Suprapubic skin (tissue), 4 donors: Measurements from ENCODE around the gene AGAP1. TPM values are rescaled to one million over a fixed set of nuclear protein-coding genes. Genes with fewer than 3 reads are reported as not detected.

ENCODE experiments used
- DNase-seq, 2 donors: peaks; one replicate each; pipeline ENCODE4 v3.0.0-alpha.2; 2019; ENCODE audit warnings: low spot score in 2 of 2
- H3K27ac ChIP-seq: fragments of 200-600 bp; sonication (generic); one replicate; pipeline ENCODE4 v1.5.1; 2019
- H3K27me3 ChIP-seq: fragments of 200-600 bp; sonication (generic); one replicate; pipeline ENCODE4 v1.5.1; 2019
- H3K36me3 ChIP-seq: fragments of 200-600 bp; sonication (generic); one replicate; pipeline ENCODE4 v1.5.1; 2019
- H3K4me1 ChIP-seq: fragments of 200-600 bp; sonication (generic); one replicate; pipeline ENCODE4 v1.5.1; 2019
- H3K4me3 ChIP-seq: fragments of 200-600 bp; sonication (generic); one replicate; pipeline ENCODE4 v1.5.1; 2019; ENCODE audit warnings: mild to moderate bottlenecking
- H3K9me3 ChIP-seq: fragments of 200-600 bp; sonication (generic); one replicate; pipeline ENCODE4 v1.5.1; 2019
- CTCF ChIP-seq, 2 donors: fragments of 200-600 bp in 1 of 2; fragments of 450-650 bp in 1 of 2; sonication (generic) in 1 of 2; IDR thresholded peaks; one replicate each; pipeline ENCODE4 v1.5.1; 2016 to 2019; ENCODE audit warnings: antibody characterized with exemption in 2 of 2, mild to moderate bottlenecking in 1 of 2, moderate library complexity in 1 of 2
- EP300 ChIP-seq: sonication (generic); formaldehyde crosslinking; IDR thresholded peaks from one replicate; pipeline ENCODE4 v1.6.1; 2017; ENCODE audit warnings: antibody characterized with exemption
- POLR2A ChIP-seq, 2 donors: fragments of 450-650 bp; IDR thresholded peaks; one replicate each; pipeline ENCODE4 v1.6.1; 2017; ENCODE audit warnings: antibody characterized with exemption in 2 of 2, mild to moderate bottlenecking in 2 of 2, moderate library complexity in 2 of 2
- POLR2AphosphoS5 ChIP-seq, 3 donors: sonication (generic); formaldehyde crosslinking; IDR thresholded peaks; one replicate each; pipeline ENCODE4 v1.6.1; 2017; ENCODE audit warnings: antibody characterized with exemption in 3 of 3
- WGBS: methylation state at CpG from one replicate; pipeline ENCODE4 v1.1.5; 2018; 5-methylcytosine and 5-hydroxymethylcytosine counted together
- total RNA-seq, 4 donors: library from RNA; depleted of rRNA; stranded (reverse); fragments of >200 nt; gene quantifications; one replicate each; pipeline ENCODE4 v1.1.0, GENCODE V29; 2016

Gene AGAP1
- total RNA-seq, 4 donors from 2014 or later, result 14.1 to 30.7 (median 19.4) TPM

- Histone ChIP-seq H3K4me1 (no peaks in the 10 kb centered on the region), H3K9me3 (no peaks in the 10 kb centered on the region), H3K36me3 (no peaks in the 10 kb centered on the region), H3K27me3 (no peaks in the 10 kb centered on the region), H3K4me3 (no peak overlapping the region), H3K27ac (no peak overlapping the region)
- WGBS, result 94% methylated on average over 1 of the region's 1 CpG
- no peak for TF ChIP-seq CTCF (IDR thresholded peaks at IDR 0.05)
- no peak for TF ChIP-seq EP300
- no peak for TF ChIP-seq POLR2A (IDR thresholded peaks at IDR 0.05)
- TF ChIP-seq POLR2AphosphoS5 (IDR thresholded peaks at IDR 0.05), result no peak
- no peak for DNase-seq
Observed at GRCh38 chr2:235486729-235487128, 7.1 kb upstream of the AGAP1 start.

GRCh38 chr2:235489897-235490296 is 3.9 kb upstream of the AGAP1 start:
- H3K27ac ChIP-seq, result no peak overlapping the region
- H3K36me3 ChIP-seq, result no peaks in the 10 kb centered on the region
- no peaks in the 10 kb centered on the region for H3K27me3 ChIP-seq
- H3K4me1 ChIP-seq, result peaks cover 10% of the 10 kb centered on the region
- no peak for DNase-seq
- TF ChIP-seq POLR2AphosphoS5 (IDR thresholded peaks at IDR 0.05) (no peak), POLR2A (IDR thresholded peaks at IDR 0.05) (no peak), CTCF (IDR thresholded peaks at IDR 0.05) (no peak), EP300 (no peak)
- H3K9me3 ChIP-seq, result no peaks in the 10 kb centered on the region
- H3K4me3 ChIP-seq, result no peak overlapping the region
- WGBS, result 92% methylated on average over 2 of the region's 2 CpGs

GRCh38 chr2:235492850-235493344 is 946 bp upstream of the AGAP1 start:
- Histone ChIP-seq H3K27ac (no peak overlapping the region), H3K4me1 (peaks cover 31% of the 10 kb centered on the region), H3K4me3 (peak overlapping the region; percentile 61), H3K36me3 (no peaks in the 10 kb centered on the region), H3K9me3 (no peaks in the 10 kb centered on the region), H3K27me3 (no peaks in the 10 kb centered on the region)
- peak in 1 of 2 donors; percentile 68 for DNase-seq
- no peak for TF ChIP-seq POLR2A (IDR thresholded peaks at IDR 0.05)
- TF ChIP-seq EP300, result no peak
- no peak for TF ChIP-seq POLR2AphosphoS5 (IDR thresholded peaks at IDR 0.05)
- TF ChIP-seq CTCF (IDR thresholded peaks at IDR 0.05), result no peak
- WGBS, result 56% methylated on average over 11 of the region's 27 CpGs

GRCh38 chr2:235493402-235493774 is 455 bp upstream of the AGAP1 start:
- peaks cover 31% of the 10 kb centered on the region for H3K4me1 ChIP-seq
- no peaks in the 10 kb centered on the region for H3K27me3 ChIP-seq
- H3K27ac ChIP-seq, result peak overlapping the region; percentile 71
- 4% methylated on average over 19 of the region's 33 CpGs for WGBS
- peak overlapping the region; percentile 61 for H3K4me3 ChIP-seq
- no peak for TF ChIP-seq EP300
- no peak for TF ChIP-seq POLR2A (IDR thresholded peaks at IDR 0.05)
- TF ChIP-seq CTCF (IDR thresholded peaks at IDR 0.05), result no peak
- TF ChIP-seq POLR2AphosphoS5 (IDR thresholded peaks at IDR 0.05), result no peak
- peak in 1 of 2 donors; percentile 84 for DNase-seq
- H3K36me3 ChIP-seq, result no peaks in the 10 kb centered on the region
- no peaks in the 10 kb centered on the region for H3K9me3 ChIP-seq

GRCh38 chr2:235494716-235495372 is 1.0 kb downstream of the AGAP1 start:
- peak in 1 of 2 donors; percentile 72 for DNase-seq
- Histone ChIP-seq H3K36me3 (no peaks in the 10 kb centered on the region), H3K27me3 (no peaks in the 10 kb centered on the region), H3K4me3 (peak overlapping the region; percentile 61), H3K27ac (no peak overlapping the region), H3K4me1 (peaks cover 31% of the 10 kb centered on the region), H3K9me3 (no peaks in the 10 kb centered on the region)
- WGBS, result 0% methylated on average over 1 of the region's 72 CpGs
- no peak for TF ChIP-seq CTCF (IDR thresholded peaks at IDR 0.05)
- TF ChIP-seq POLR2A (IDR thresholded peaks at IDR 0.05), result no peak
- no peak for TF ChIP-seq POLR2AphosphoS5 (IDR thresholded peaks at IDR 0.05)
- TF ChIP-seq EP300, result no peak
